H9 (cell line): ENCODE data around the gene AFF4. TPM values are rescaled to one million over a fixed set of nuclear protein-coding genes. Genes with fewer than 3 reads are reported as not detected.

Source experiments
- DNase-seq: peaks from one replicate; pipeline ENCODE4 v3.0.0-alpha.2; 2017
- H2AFZ ChIP-seq: one replicate; pipeline ENCODE4 v1.6.1; 2013; ENCODE audit warnings: mild to moderate bottlenecking, low read length, control low read depth, moderate library complexity
- H2AK5ac ChIP-seq: 2 replicates; pipeline ENCODE4 v1.6.1; 2013; ENCODE audit warnings: low read length, control low read depth, mixed read lengths; ENCODE audit not compliant: insufficient read length
- H2BK120ac ChIP-seq: one replicate; pipeline ENCODE4 v1.6.1; 2013; ENCODE audit warnings: low read depth, mild to moderate bottlenecking, low read length, control low read depth, inconsistent platforms; ENCODE audit not compliant: poor library complexity, severe bottlenecking
- H2BK12ac ChIP-seq: 2 replicates; pipeline ENCODE4 v1.6.1; 2013; ENCODE audit warnings: low read length, control low read depth, mixed read lengths, low read depth; ENCODE audit not compliant: insufficient read length
- H2BK15ac ChIP-seq: 2 replicates; pipeline ENCODE4 v1.6.1; 2013; ENCODE audit warnings: low read depth, low read length, control low read depth
- H2BK20ac ChIP-seq: one replicate; pipeline ENCODE4 v1.6.1; 2013; ENCODE audit warnings: low read depth, mild to moderate bottlenecking, low read length, control low read depth, inconsistent platforms; ENCODE audit not compliant: poor library complexity, severe bottlenecking
- H2BK5ac ChIP-seq: 2 replicates; pipeline ENCODE4 v1.6.1; 2013; ENCODE audit warnings: low read length, control low read depth, mixed read lengths; ENCODE audit not compliant: insufficient read length
- H3K14ac ChIP-seq: 2 replicates; pipeline ENCODE4 v1.6.1; 2013; ENCODE audit warnings: low read length, control low read depth; ENCODE audit not compliant: insufficient read depth
- H3K18ac ChIP-seq: 2 replicates; pipeline ENCODE4 v1.6.1; 2013; ENCODE audit warnings: low read depth, mild to moderate bottlenecking, mixed read lengths, low read length, control low read depth; ENCODE audit not compliant: insufficient read length
- H3K23ac ChIP-seq: 2 replicates; pipeline ENCODE4 v1.6.1; 2013; ENCODE audit warnings: low read length, control low read depth, mixed read lengths, low read depth; ENCODE audit not compliant: insufficient read length
- H3K23me2 ChIP-seq: 2 replicates; pipeline ENCODE4 v1.6.1; 2013; ENCODE audit warnings: low read depth, mild to moderate bottlenecking, mixed read lengths, low read length, control low read depth; ENCODE audit not compliant: insufficient read length, poor library complexity, severe bottlenecking
- H3K27ac ChIP-seq: 2 replicates; pipeline ENCODE4 v1.5.1; 2013; ENCODE audit warnings: low read length, control low read depth, mixed read lengths, low read depth; ENCODE audit not compliant: insufficient read length
- H3K27me3 ChIP-seq: 2 replicates; pipeline ENCODE4 v1.6.1; 2013; ENCODE audit warnings: low read length, control low read depth, inconsistent platforms; ENCODE audit not compliant: insufficient read depth
- H3K4ac ChIP-seq: 2 replicates; pipeline ENCODE4 v1.6.1; 2013; ENCODE audit warnings: low read depth, mild to moderate bottlenecking, control low read depth, inconsistent platforms, low read length, moderate library complexity
- H3K4me1 ChIP-seq: 2 replicates; pipeline ENCODE4 v1.6.1; 2013; ENCODE audit warnings: low read length, control low read depth, inconsistent platforms; ENCODE audit not compliant: insufficient read depth
- H3K4me2 ChIP-seq: 2 replicates; pipeline ENCODE4 v1.6.1; 2013; ENCODE audit warnings: low read length, control low read depth, mixed read lengths; ENCODE audit not compliant: insufficient read length, insufficient read depth
- H3K56ac ChIP-seq: 2 replicates; pipeline ENCODE4 v1.6.1; 2013; ENCODE audit warnings: low read depth, mild to moderate bottlenecking, mixed read lengths, low read length, control low read depth; ENCODE audit not compliant: insufficient read length
- H3K79me1 ChIP-seq: 2 replicates; pipeline ENCODE4 v1.6.1; 2013; ENCODE audit warnings: low read depth, mild to moderate bottlenecking, moderate library complexity, low read length, control low read depth, inconsistent platforms; ENCODE audit not compliant: insufficient read depth, poor library complexity, severe bottlenecking
- H3K79me2 ChIP-seq: 2 replicates; pipeline ENCODE4 v1.6.1; 2013; ENCODE audit warnings: low read length, control low read depth, inconsistent platforms; ENCODE audit not compliant: insufficient read depth
- H3K9ac ChIP-seq: 2 replicates; pipeline ENCODE4 v1.6.1; 2013; ENCODE audit warnings: low read length, control low read depth, mixed read lengths; ENCODE audit not compliant: insufficient read length; ENCODE audit errors: extremely low read depth
- H3K9me3 ChIP-seq: one replicate; pipeline ENCODE4 v1.6.1; 2013; ENCODE audit warnings: low read depth, low read length, inconsistent platforms; ENCODE audit not compliant: control insufficient read depth
- H3T11ph ChIP-seq: one replicate; pipeline ENCODE4 v1.6.1; 2013; ENCODE audit warnings: mild to moderate bottlenecking, low read length, control low read depth, inconsistent platforms
- H4K20me1 ChIP-seq: one replicate; pipeline ENCODE4 v1.6.1; 2013; ENCODE audit not compliant: control insufficient read depth, insufficient read length, insufficient read depth
- H4K5ac ChIP-seq: 2 replicates; pipeline ENCODE4 v1.6.1; 2013; ENCODE audit warnings: low read depth, mild to moderate bottlenecking, mixed read lengths, low read length, control low read depth; ENCODE audit not compliant: insufficient read length
- H4K8ac ChIP-seq: replicated peaks from 2 replicates; pipeline ENCODE4 v1.6.1; 2013; ENCODE audit warnings: low read length, control low read depth, mixed read lengths, low read depth; ENCODE audit not compliant: insufficient read length
- H4K91ac ChIP-seq: 2 replicates; pipeline ENCODE4 v1.6.1; 2013; ENCODE audit warnings: low read depth, mild to moderate bottlenecking, moderate library complexity, mixed read lengths, low read length, control low read depth; ENCODE audit not compliant: insufficient read length
- H3K27ac Mint-ChIP-seq, 3 experiments: 2 replicates in 2 of 3; 3 replicates in 1 of 3; pipeline ENCODE4 v1.8.0; 2020 to 2021; ENCODE audit warnings: mixed read lengths in 3 of 3, mild to moderate bottlenecking in 1 of 3, moderate library complexity in 1 of 3
- H3K27me3 Mint-ChIP-seq: 2 replicates; pipeline ENCODE4 v1.8.0; 2021; ENCODE audit warnings: low read depth, mild to moderate bottlenecking, moderate library complexity, mixed read lengths
- H3K36me3 Mint-ChIP-seq, 3 experiments: 2 replicates in 2 of 3; 3 replicates in 1 of 3; pipeline ENCODE4 v1.8.0; 2020 to 2021; ENCODE audit warnings: low read depth in 3 of 3, mixed read lengths in 3 of 3; ENCODE audit not compliant: insufficient read depth in 1 of 3
- H3K4me1 Mint-ChIP-seq, 2 experiments: 2 replicates each; pipeline ENCODE4 v1.8.0; 2020; ENCODE audit warnings: mixed read lengths in 2 of 2
- H3K4me3 Mint-ChIP-seq, 2 experiments: 2 replicates in 1 of 2; 3 replicates in 1 of 2; pipeline ENCODE4 v1.8.0; 2020 to 2021; ENCODE audit warnings: mild to moderate bottlenecking in 2 of 2, mixed read lengths in 2 of 2, moderate library complexity in 1 of 2
- H3K9me3 Mint-ChIP-seq, 2 experiments: 2 replicates in 1 of 2; 3 replicates in 1 of 2; pipeline ENCODE4 v1.8.0; 2020; ENCODE audit warnings: mild to moderate bottlenecking in 2 of 2, mixed read lengths in 2 of 2, moderate library complexity in 1 of 2
- WGBS: extraction: QIAGEN DNeasy Blood & Tissue Kit; methylation state at CpG from one replicate; pipeline ENCODE4 v1.1.7; 2013; ENCODE audit warnings: missing lambda C conversion rate, low lambda C conversion rate, mixed read lengths; ENCODE audit not compliant: insufficient read length; ENCODE audit errors: extremely low coverage; 5-methylcytosine and 5-hydroxymethylcytosine counted together
- total RNA-seq: library from RNA; stranded (reverse); gene quantifications from 2 replicates; pipeline ENCODE4 v1.2.1, GENCODE V29; 2021
- TF ChIP-seq, protein P1 (sequence below): fragments of 200-600 bp; sonication (generic); conservative IDR thresholded peaks from 3 replicates; pipeline ENCODE4 v1.8.0; 2021; ENCODE audit warnings: antibody characterized with exemption, mild to moderate bottlenecking

Gene AFF4
- total RNA-seq, 1 experiment from 2014 or later, result 73.2 TPM

DNA sequence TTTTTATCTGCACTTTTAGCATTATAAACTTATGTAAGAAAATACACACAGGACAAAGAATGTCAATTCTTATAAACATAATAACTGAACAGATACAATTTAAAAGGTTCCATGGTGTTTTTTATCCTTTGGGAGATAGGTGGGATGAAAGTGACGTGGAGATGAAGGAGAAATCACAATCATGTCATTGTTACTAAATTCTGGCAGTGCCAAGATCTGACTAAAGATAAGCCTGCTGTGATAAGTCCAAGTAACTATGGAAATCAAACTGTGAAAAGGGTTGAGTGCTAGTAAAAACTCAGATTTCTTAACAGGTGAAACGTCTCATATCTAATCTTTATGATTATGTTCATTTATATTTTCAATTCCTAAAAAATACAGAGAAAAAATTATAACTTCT lies 78.9 kb downstream of the AFF4 start:
- Histone ChIP-seq H2BK12ac (no peak overlapping the region), H3K4me2 (no peak overlapping the region), H3K23ac (no peak overlapping the region), H2BK20ac (no peak overlapping the region), H3K56ac (no peak overlapping the region), H3K27ac (no peak overlapping the region), H3T11ph (no peak overlapping the region), H3K18ac (no peak overlapping the region), H3K27me3 (no peaks in the 10 kb centered on the region), H4K20me1 (no peaks in the 10 kb centered on the region), H3K9ac (no peak overlapping the region), H4K8ac (no peak overlapping the region), H2BK5ac (no peak overlapping the region), H3K4me1 (no peaks in the 10 kb centered on the region), H2AK5ac (no peak overlapping the region), H2AFZ (no peak overlapping the region), H3K9me3 (no peaks in the 10 kb centered on the region), H3K79me2 (no peaks in the 10 kb centered on the region), H4K91ac (no peak overlapping the region), H4K5ac (no peak overlapping the region), H3K23me2 (no peaks in the 10 kb centered on the region), H3K14ac (no peak overlapping the region), H3K79me1 (no peaks in the 10 kb centered on the region), H2BK15ac (no peak overlapping the region), H2BK120ac (no peak overlapping the region), H3K4ac (no peak overlapping the region)
- peaks cover 0 to 2% of the 10 kb centered on the region in 2 experiments; a peak in 1 of 4 replicates for H3K4me1 Mint-ChIP-seq
- WGBS, result no CpG with 5 or more reads among the region's 2 CpGs
- H3K27ac Mint-ChIP-seq, result no peak overlapping the region
- H3K9me3 Mint-ChIP-seq, result no peaks in the 10 kb centered on the region
- TF ChIP-seq, protein P1, sequence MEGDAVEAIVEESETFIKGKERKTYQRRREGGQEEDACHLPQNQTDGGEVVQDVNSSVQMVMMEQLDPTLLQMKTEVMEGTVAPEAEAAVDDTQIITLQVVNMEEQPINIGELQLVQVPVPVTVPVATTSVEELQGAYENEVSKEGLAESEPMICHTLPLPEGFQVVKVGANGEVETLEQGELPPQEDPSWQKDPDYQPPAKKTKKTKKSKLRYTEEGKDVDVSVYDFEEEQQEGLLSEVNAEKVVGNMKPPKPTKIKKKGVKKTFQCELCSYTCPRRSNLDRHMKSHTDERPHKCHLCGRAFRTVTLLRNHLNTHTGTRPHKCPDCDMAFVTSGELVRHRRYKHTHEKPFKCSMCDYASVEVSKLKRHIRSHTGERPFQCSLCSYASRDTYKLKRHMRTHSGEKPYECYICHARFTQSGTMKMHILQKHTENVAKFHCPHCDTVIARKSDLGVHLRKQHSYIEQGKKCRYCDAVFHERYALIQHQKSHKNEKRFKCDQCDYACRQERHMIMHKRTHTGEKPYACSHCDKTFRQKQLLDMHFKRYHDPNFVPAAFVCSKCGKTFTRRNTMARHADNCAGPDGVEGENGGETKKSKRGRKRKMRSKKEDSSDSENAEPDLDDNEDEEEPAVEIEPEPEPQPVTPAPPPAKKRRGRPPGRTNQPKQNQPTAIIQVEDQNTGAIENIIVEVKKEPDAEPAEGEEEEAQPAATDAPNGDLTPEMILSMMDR, result no peak
- no peaks in the 10 kb centered on the region for H3K27me3 Mint-ChIP-seq
- no peak overlapping the region for H3K4me3 Mint-ChIP-seq
- H3K36me3 Mint-ChIP-seq, result peaks cover 27 to 79% (median 78%) of the 10 kb centered on the region in 3 experiments; a peak in 6 of 7 replicates
- DNase-seq, result no peak
